Ectodermal cell (in vitro differentiated cells): ENCODE results near the gene PDRG1.

Experiments used
- H3K27ac ChIP-seq: 2 replicates; pipeline ENCODE4 v1.7.0; 2013; ENCODE audit warnings: mild to moderate bottlenecking, low read depth, low read length; ENCODE audit not compliant: insufficient read depth, poor library complexity, severe bottlenecking
- H3K27me3 ChIP-seq: 2 replicates; pipeline ENCODE4 v1.7.0; 2013; ENCODE audit warnings: mild to moderate bottlenecking, low read length; ENCODE audit not compliant: insufficient read depth, control insufficient read depth, poor library complexity, severe bottlenecking
- H3K36me3 ChIP-seq: one replicate; pipeline ENCODE4 v1.7.0; 2013; ENCODE audit warnings: low read length; ENCODE audit not compliant: control insufficient read depth, insufficient read depth
- H3K4me1 ChIP-seq: one replicate; pipeline ENCODE4 v1.7.0; 2013; ENCODE audit warnings: low read length; ENCODE audit not compliant: control insufficient read depth, insufficient read depth
- H3K4me3 ChIP-seq: 2 replicates; pipeline ENCODE4 v1.7.0; 2013; ENCODE audit warnings: low read depth, low read length, control low read depth; ENCODE audit not compliant: insufficient read depth
- H3K9me3 ChIP-seq: 2 replicates; pipeline ENCODE4 v1.7.0; 2013; ENCODE audit warnings: mild to moderate bottlenecking, low read length, moderate library complexity; ENCODE audit not compliant: control insufficient read depth
- WGBS, 2 experiments: methylation state at CpG; one replicate each; pipeline ENCODE4 v1.1.7; 2013; ENCODE audit warnings: missing lambda C conversion rate in 2 of 2; 5-methylcytosine and 5-hydroxymethylcytosine counted together

PDRG1 gene

GRCh38 chr20:31909253-31910070 is 42.4 kb downstream of the PDRG1 start:
- Histone ChIP-seq H3K9me3 (no peaks in the 10 kb centered on the region), H3K27me3 (no peaks in the 10 kb centered on the region), H3K4me1 (peaks cover 15% of the 10 kb centered on the region), H3K4me3 (no peak overlapping the region), H3K27ac (no peak overlapping the region), H3K36me3 (no peaks in the 10 kb centered on the region)
- WGBS, 2 experiments, result 92 to 94% methylated on average over 17 of the region's 17 CpGs

GRCh38 chr20:31908424-31908823 is 43.4 kb downstream of the PDRG1 start:
- WGBS, 2 experiments, result 95% methylated on average over 11 of the region's 11 CpGs
- H3K36me3 ChIP-seq, result no peaks in the 10 kb centered on the region
- no peaks in the 10 kb centered on the region for H3K27me3 ChIP-seq
- H3K27ac ChIP-seq, result no peak overlapping the region
- no peaks in the 10 kb centered on the region for H3K9me3 ChIP-seq
- H3K4me3 ChIP-seq, result no peak overlapping the region
- H3K4me1 ChIP-seq, result peaks cover 4% of the 10 kb centered on the region

GRCh38 chr20:31908016-31908415 is 43.8 kb downstream of the PDRG1 start:
- Histone ChIP-seq H3K4me1 (peaks cover under 1% of the 10 kb centered on the region), H3K9me3 (no peaks in the 10 kb centered on the region), H3K27ac (no peak overlapping the region), H3K27me3 (no peaks in the 10 kb centered on the region), H3K4me3 (no peak overlapping the region), H3K36me3 (no peaks in the 10 kb centered on the region)
- 95 to 97% methylated on average over 5 of the region's 5 CpGs for WGBS, 2 experiments

GRCh38 chr20:31907046-31907445 is 44.8 kb downstream of the PDRG1 start:
- Histone ChIP-seq H3K36me3 (no peaks in the 10 kb centered on the region), H3K4me1 (no peaks in the 10 kb centered on the region), H3K4me3 (no peak overlapping the region), H3K9me3 (no peaks in the 10 kb centered on the region), H3K27me3 (no peaks in the 10 kb centered on the region), H3K27ac (no peak overlapping the region)
- 90 to 96% methylated on average over 5 of the region's 5 CpGs for WGBS, 2 experiments

GRCh38 chr20:31906001-31906400 is 45.8 kb downstream of the PDRG1 start:
- no peaks in the 10 kb centered on the region for H3K4me1 ChIP-seq
- no peak overlapping the region for H3K4me3 ChIP-seq
- no peaks in the 10 kb centered on the region for H3K36me3 ChIP-seq
- H3K27ac ChIP-seq, result no peak overlapping the region
- WGBS, 2 experiments, result 67 to 73% methylated on average over 5 of the region's 5 CpGs
- no peaks in the 10 kb centered on the region for H3K27me3 ChIP-seq
- H3K9me3 ChIP-seq, result no peaks in the 10 kb centered on the region

GRCh38 chr20:31903627-31904386 is 48.0 kb downstream of the PDRG1 start:
- 87 to 100% methylated on average over 1 of the region's 1 CpG for WGBS, 2 experiments
- Histone ChIP-seq H3K27ac (no peak overlapping the region), H3K36me3 (no peaks in the 10 kb centered on the region), H3K4me3 (no peak overlapping the region), H3K27me3 (no peaks in the 10 kb centered on the region), H3K9me3 (no peaks in the 10 kb centered on the region), H3K4me1 (no peaks in the 10 kb centered on the region)

- Histone ChIP-seq H3K9me3 (no peaks in the 10 kb centered on the region), H3K36me3 (no peaks in the 10 kb centered on the region), H3K4me3 (no peak overlapping the region), H3K27me3 (no peaks in the 10 kb centered on the region), H3K27ac (no peak overlapping the region), H3K4me1 (no peaks in the 10 kb centered on the region)
- 82 to 86% methylated on average over 5 to 6 of the region's 6 CpGs for WGBS, 2 experiments
Measured at GRCh38 chr20:31901615-31902014, 50.2 kb downstream of the PDRG1 start.

GRCh38 chr20:31897541-31897940 is 54.3 kb downstream of the PDRG1 start:
- no peak overlapping the region for H3K27ac ChIP-seq

GRCh38 chr20:31896049-31896448 is 55.8 kb downstream of the PDRG1 start:
- WGBS, 2 experiments, result 91 to 95% methylated on average over 8 to 9 of the region's 9 CpGs
- Histone ChIP-seq H3K27me3 (no peaks in the 10 kb centered on the region), H3K9me3 (no peaks in the 10 kb centered on the region), H3K4me3 (no peak overlapping the region), H3K27ac (no peak overlapping the region), H3K36me3 (no peaks in the 10 kb centered on the region), H3K4me1 (no peaks in the 10 kb centered on the region)

More at GRCh38 chr20:31897541-31897940, 54.3 kb downstream of the PDRG1 start:
- Histone ChIP-seq H3K4me3 (no peak overlapping the region), H3K27me3 (no peaks in the 10 kb centered on the region), H3K9me3 (no peaks in the 10 kb centered on the region), H3K36me3 (no peaks in the 10 kb centered on the region), H3K4me1 (no peaks in the 10 kb centered on the region)
- WGBS, 2 experiments, result 88 to 89% methylated on average over 9 of the region's 9 CpGs

GRCh38 chr20:31894980-31895675 is 56.7 kb downstream of the PDRG1 start:
- Histone ChIP-seq H3K9me3 (no peaks in the 10 kb centered on the region), H3K4me3 (no peak overlapping the region), H3K36me3 (no peaks in the 10 kb centered on the region), H3K4me1 (no peaks in the 10 kb centered on the region), H3K27ac (no peak overlapping the region), H3K27me3 (no peaks in the 10 kb centered on the region)
- 81 to 83% methylated on average over 8 of the region's 8 CpGs for WGBS, 2 experiments
